Left ventricle myocardium inferior (tissue), 1 donor: Measurements from ENCODE around the gene RAP1GAP2. TPM values are rescaled to one million over a fixed set of nuclear protein-coding genes. Genes with fewer than 3 reads are reported as not detected.

Experiments used
- DNase-seq: peaks from one replicate; pipeline ENCODE4 v3.0.0-alpha.2; 2020
- H3K27ac ChIP-seq: fragments of 200-600 bp; replicated peaks from 2 replicates; pipeline ENCODE4 v1.8.0; 2021
- H3K27me3 ChIP-seq: fragments of 200-600 bp; 2 replicates; pipeline ENCODE4 v1.8.0; 2021; ENCODE audit warnings: low read depth
- H3K36me3 ChIP-seq: fragments of 200-600 bp; 2 replicates; pipeline ENCODE4 v1.8.0; 2021
- H3K4me1 ChIP-seq: fragments of 200-600 bp; 2 replicates; pipeline ENCODE4 v1.8.0; 2021
- H3K4me3 ChIP-seq: fragments of 200-600 bp; 2 replicates; pipeline ENCODE4 v1.8.0; 2021; ENCODE audit warnings: mild to moderate bottlenecking, moderate library complexity
- H3K9me3 ChIP-seq: fragments of 200-600 bp; replicated peaks from 2 replicates; pipeline ENCODE4 v1.8.0; 2021
- intact Hi-C: fragments of 100-400 bp; cut with micrococcal nuclease; formaldehyde crosslinking; loops from one replicate; pipeline ENCODE4 v1.11.0; 2022
- total RNA-seq: library from RNA; stranded (reverse); fragmentation: NEBNext Ultra II Directional; extraction: Animal tissue kit (Norgen Biotek cat#: 25700); gene quantifications from one replicate; pipeline ENCODE4 v1.2.1, GENCODE V29; 2021
- TF ChIP-seq, protein P1 (sequence below): fragments of 200-600 bp; IDR thresholded peaks from 2 replicates; pipeline ENCODE4 v1.8.0; 2021; ENCODE audit warnings: antibody characterized with exemption, mild to moderate bottlenecking, borderline replicate concordance
- donor health status: DM: no; HTN: yes; CAD: no; lungs with severe emphysema.

The RAP1GAP2 gene
- total RNA-seq, 1 donor from 2014 or later = 63.8 TPM

DNA sequence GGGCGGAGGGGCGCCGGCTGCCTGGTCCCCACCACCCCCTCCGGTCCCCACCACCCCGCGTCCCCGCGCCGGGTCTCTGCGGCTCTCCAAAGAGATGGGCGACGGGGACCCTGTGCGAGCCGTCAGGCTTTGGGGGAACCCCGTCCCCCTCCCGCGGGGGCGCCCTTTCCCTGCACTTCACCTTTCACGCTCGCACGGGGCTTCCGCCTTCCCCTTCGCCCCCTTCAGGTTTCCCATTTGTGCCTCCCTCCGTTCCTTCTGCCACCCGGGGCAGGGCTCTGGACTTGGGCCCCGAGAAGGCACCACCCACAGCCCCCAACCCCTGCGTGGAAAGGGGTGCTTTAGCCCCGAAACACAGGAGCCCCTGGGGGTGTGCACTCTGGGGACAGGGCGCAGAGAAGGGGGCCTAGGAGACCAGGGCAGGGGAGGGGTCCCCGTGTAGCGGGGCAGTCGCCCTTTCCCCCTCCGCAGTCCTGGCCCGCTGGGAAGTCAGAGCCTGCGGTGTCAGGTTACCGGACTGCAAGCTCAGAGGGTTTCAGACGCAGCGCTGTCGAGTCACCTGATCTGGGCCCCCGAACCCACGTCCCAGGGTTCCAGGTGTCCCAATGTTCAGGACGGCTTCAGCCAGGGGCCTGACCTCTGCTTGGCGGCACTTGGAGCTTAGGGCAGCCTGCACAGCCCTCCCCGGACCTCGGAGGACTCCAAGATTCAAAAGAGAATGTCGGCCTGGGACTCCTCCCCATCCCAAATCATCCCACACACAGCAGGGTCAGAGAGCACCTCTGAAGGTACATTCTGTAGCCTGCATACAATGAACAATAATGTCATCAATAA is 40.1 kb upstream of the RAP1GAP2 start:
- no peak for DNase-seq
- intact Hi-C loops = no loop called here
- Histone ChIP-seq H3K36me3 (no peaks in the 10 kb centered on the region), H3K9me3 (no peaks in the 10 kb centered on the region), H3K27me3 (peaks cover 89% of the 10 kb centered on the region), H3K4me3 (peak overlapping the region; percentile 61), H3K4me1 (peaks cover 13% of the 10 kb centered on the region), H3K27ac (no peak overlapping the region)
- TF ChIP-seq, protein P1, sequence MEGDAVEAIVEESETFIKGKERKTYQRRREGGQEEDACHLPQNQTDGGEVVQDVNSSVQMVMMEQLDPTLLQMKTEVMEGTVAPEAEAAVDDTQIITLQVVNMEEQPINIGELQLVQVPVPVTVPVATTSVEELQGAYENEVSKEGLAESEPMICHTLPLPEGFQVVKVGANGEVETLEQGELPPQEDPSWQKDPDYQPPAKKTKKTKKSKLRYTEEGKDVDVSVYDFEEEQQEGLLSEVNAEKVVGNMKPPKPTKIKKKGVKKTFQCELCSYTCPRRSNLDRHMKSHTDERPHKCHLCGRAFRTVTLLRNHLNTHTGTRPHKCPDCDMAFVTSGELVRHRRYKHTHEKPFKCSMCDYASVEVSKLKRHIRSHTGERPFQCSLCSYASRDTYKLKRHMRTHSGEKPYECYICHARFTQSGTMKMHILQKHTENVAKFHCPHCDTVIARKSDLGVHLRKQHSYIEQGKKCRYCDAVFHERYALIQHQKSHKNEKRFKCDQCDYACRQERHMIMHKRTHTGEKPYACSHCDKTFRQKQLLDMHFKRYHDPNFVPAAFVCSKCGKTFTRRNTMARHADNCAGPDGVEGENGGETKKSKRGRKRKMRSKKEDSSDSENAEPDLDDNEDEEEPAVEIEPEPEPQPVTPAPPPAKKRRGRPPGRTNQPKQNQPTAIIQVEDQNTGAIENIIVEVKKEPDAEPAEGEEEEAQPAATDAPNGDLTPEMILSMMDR = no peak

DNA sequence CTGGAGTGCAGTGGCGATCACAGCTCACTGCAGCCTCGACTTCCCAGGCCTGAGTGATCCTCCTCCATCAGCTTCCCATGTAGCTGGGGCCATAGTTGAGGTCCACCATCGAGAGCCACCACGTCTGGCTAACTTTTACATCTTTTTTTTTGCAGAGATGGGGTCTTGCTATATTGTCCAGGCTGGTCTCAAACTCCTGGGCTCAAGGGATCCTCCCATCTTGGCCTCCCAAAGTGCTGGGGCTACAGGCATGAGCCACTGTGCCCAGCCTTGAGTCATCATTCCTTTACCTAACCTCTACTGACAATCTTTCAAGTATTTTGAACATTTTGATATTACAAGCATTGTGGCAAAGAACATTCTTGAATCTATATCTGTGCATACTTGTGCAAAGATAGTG is 37.4 kb upstream of the RAP1GAP2 start:
- intact Hi-C loops = no loop called here
- H3K4me1 ChIP-seq = peaks cover 13% of the 10 kb centered on the region
- H3K27ac ChIP-seq = no peak overlapping the region
- no peaks in the 10 kb centered on the region for H3K9me3 ChIP-seq
- no peak overlapping the region for H3K4me3 ChIP-seq
- H3K27me3 ChIP-seq = peaks cover 89% of the 10 kb centered on the region
- no peak for DNase-seq
- TF ChIP-seq, protein P1 = no peak
- H3K36me3 ChIP-seq = no peaks in the 10 kb centered on the region

DNA sequence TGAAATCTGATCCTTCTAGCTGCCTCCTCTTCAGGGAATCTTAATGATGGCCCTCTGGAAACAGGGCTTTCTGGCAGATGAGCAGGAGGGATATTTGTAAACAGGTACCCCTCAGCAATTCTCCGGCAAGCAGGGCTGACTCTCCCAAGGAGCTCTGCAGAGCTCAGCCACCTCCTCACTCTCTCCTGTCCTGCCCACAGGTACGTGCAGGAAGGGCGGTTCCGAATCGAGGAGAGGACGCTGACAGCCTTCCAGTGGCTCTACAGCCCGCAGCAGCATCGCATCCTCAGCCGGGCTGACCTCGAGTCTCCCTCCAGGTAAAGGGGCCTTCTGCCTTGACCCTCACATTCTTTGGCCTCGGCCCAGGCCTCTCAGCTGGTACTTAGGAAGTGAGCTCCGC is 26.1 kb upstream of the RAP1GAP2 start:
- H3K4me1 ChIP-seq = no peaks in the 10 kb centered on the region
- H3K27ac ChIP-seq = no peak overlapping the region
- no peaks in the 10 kb centered on the region for H3K36me3 ChIP-seq
- H3K4me3 ChIP-seq = no peak overlapping the region
- DNase-seq = no peak
- no peaks in the 10 kb centered on the region for H3K9me3 ChIP-seq
- peaks cover 65% of the 10 kb centered on the region for H3K27me3 ChIP-seq
- TF ChIP-seq, protein P1 = no peak
- intact Hi-C loops = no loop called here

DNA sequence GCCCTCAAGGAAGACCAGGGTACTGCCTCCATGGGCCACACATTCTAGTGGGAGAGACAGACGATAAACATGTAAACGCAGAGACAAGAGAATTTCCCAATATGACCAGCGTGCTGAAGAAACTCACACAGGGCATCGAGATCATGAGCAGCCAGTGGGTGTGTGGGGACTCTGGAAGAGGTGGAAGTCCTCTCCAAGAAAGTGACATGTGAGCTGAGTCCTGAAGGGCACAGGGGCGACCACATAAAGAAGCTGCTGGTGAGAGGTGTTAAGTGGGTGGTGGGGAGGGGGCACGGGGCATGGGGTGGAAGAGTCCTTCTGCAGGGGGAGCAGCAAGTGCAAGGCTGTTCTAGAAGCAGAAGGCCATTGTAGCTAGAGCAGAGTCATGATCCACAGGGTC is 21.0 kb upstream of the RAP1GAP2 start:
- no peaks in the 10 kb centered on the region for H3K36me3 ChIP-seq
- peaks cover 76% of the 10 kb centered on the region for H3K27me3 ChIP-seq
- peaks cover 6% of the 10 kb centered on the region for H3K4me1 ChIP-seq
- H3K27ac ChIP-seq = no peak overlapping the region
- TF ChIP-seq, protein P1 = no peak
- no peak for DNase-seq
- intact Hi-C loops = no loop called here
- no peak overlapping the region for H3K4me3 ChIP-seq
- no peaks in the 10 kb centered on the region for H3K9me3 ChIP-seq

DNA sequence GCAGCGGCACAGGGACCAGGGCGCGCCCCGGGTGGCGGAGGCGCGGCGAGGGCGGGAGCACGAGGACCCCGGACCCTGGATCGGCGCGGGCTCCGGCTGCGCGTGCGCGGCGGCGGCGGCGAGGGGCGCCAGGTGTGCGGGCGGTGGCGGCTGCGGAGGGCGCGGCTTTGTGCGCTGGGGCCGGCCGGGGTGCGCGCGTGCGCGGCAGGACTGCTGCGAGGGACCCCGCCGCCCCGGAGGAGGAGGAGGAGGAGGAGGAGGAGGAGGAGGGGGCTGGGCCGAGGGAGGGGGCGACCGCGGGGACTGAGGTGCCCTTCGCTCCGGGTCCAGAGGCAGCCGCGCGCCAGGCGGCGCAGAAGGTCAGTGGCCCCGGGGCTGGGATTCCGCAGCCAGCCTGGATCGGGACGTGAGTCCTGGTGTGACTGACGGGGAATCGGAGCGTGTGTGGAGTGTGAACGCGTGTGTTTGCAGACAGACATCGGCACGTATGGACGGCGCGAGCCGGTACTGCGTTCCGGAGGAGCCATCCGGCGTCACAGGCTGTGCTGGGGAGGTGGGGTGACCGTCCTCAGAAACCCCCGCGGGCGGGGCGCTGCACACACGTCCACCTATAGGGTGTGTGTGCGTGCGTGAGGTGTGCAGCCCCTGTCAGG is 19.5 kb upstream of the RAP1GAP2 start:
- Histone ChIP-seq H3K36me3 (no peaks in the 10 kb centered on the region), H3K27me3 (peaks cover 76% of the 10 kb centered on the region), H3K9me3 (no peaks in the 10 kb centered on the region), H3K4me1 (peaks cover 6% of the 10 kb centered on the region), H3K27ac (no peak overlapping the region), H3K4me3 (peak overlapping the region; percentile 54)
- intact Hi-C loops = no loop called here
- no peak for DNase-seq
- TF ChIP-seq, protein P1 = no peak
